Motor neuron (in vitro differentiated cells): ENCODE data around the gene SLC16A2. TPM values are rescaled to one million over a fixed set of nuclear protein-coding genes. Genes with fewer than 3 reads are reported as not detected.
A peak's percentile ranks its signal among the peaks of the same experiment; 100 is the strongest.

ENCODE experiments used
- ATAC-seq, 8 experiments: fragments of 200-7000 bp; cut with Tn5 transposase; replicated peaks in 6 of 8; 2 replicates each; pipeline ENCODE4 v1.8.0; 2021; ENCODE audit warnings: mild to moderate bottlenecking in 8 of 8, moderate library complexity in 8 of 8
- H3K27ac ChIP-seq, 2 donors: fragments of 250-450 bp; sonication (Bioruptor Pico); 2 replicates each; pipeline ENCODE4 v1.9.0; 2021; ENCODE audit warnings: antibody characterized with exemption in 2 of 2, mild to moderate bottlenecking in 2 of 2, moderate library complexity in 1 of 2
- H3K4me1 ChIP-seq, 2 donors: fragments of 250-450 bp; sonication (Bioruptor Pico); replicated peaks in 1 of 2; 2 replicates each; pipeline ENCODE4 v1.6.1; 2021; ENCODE audit warnings: antibody characterized with exemption in 2 of 2, mild to moderate bottlenecking in 2 of 2, moderate library complexity in 1 of 2
- H3K4me3 ChIP-seq, 5 donors: fragments of 250-450 bp; sonication (Bioruptor Pico); 2 replicates each; pipeline ENCODE4 v1.9.0; 2021; ENCODE audit warnings: antibody characterized with exemption in 5 of 5, mild to moderate bottlenecking in 5 of 5, moderate library complexity in 4 of 5
- WGBS, 10 experiments: fragments of 450-650 bp; shearing (Covaris generic); methylation state at CpG; one replicate each; pipeline ENCODE4 v1.0.0; 2022; 5-methylcytosine and 5-hydroxymethylcytosine counted together
- in situ Hi-C, 9 experiments: fragments of 400-800 bp; cut with MboI; loops; one replicate each; pipeline ENCODE4 v1.15.0; 2021; ENCODE audit warnings: low sequenced_read_pairs in 9 of 9, low pct_unique_long_range_greater_than_20kb in 2 of 9; ENCODE audit not compliant: unreplicated experiment in 9 of 9
- total RNA-seq, 8 experiments: library from RNA; unstranded; fragments of 300-600 nt; gene quantifications; 2 replicates each; pipeline versions ENCODE4 v1.2.3 to v1.2.4, GENCODE V29; 2022

The SLC16A2 gene
- total RNA-seq, 8 experiments from 2014 or later, result 1.9 to 22.9 (median 8.4) TPM

- 0% methylated on average over 2 of the region's 3 CpGs; no CpG with 5 or more reads in 9 of the 10 experiments for WGBS, 10 experiments
- ATAC-seq, result peak in 7 of 8 experiments; percentile 37 to 94 (median 90)
- peak overlapping the region in 1 of 2 donors; percentile 62 for H3K27ac ChIP-seq
- H3K4me1 ChIP-seq, result peaks cover 18 to 20% of the 10 kb centered on the region in 2 donors
- in situ Hi-C loops, result no loop called here
- H3K4me3 ChIP-seq, result no peak overlapping the region
Measured at GRCh38 chrX:74492720-74493201, 71.5 kb downstream of the SLC16A2 start.

GRCh38 chrX:74493806-74494205 lies 72.5 kb downstream of the SLC16A2 start:
- peak in 5 of 8 experiments; percentile 41 to 63 (median 55) for ATAC-seq
- in situ Hi-C loops, result no loop called here
- peaks cover 18 to 20% of the 10 kb centered on the region in 2 donors for H3K4me1 ChIP-seq

GRCh38 chrX:74498924-74499323 lies 77.6 kb downstream of the SLC16A2 start:
- ATAC-seq, result no peak
- in situ Hi-C loops, result no loop called here
- Histone ChIP-seq H3K4me3 (no peak overlapping the region), H3K4me1 (peaks cover 1 to 5% of the 10 kb centered on the region in 2 donors), H3K27ac (no peak overlapping the region)

More at GRCh38 chrX:74493806-74494205, 72.5 kb downstream of the SLC16A2 start:
- no peak overlapping the region for H3K4me3 ChIP-seq
- peak overlapping the region in 1 of 2 donors; percentile 62 for H3K27ac ChIP-seq
- 60% methylated on average over 1 of the region's 3 CpGs; no CpG with 5 or more reads in 9 of the 10 experiments for WGBS, 10 experiments

- in situ Hi-C loops, result no loop called here
- no peak for ATAC-seq
- H3K27ac ChIP-seq, result no peak overlapping the region
- H3K4me1 ChIP-seq, result peaks cover under 1 to 1% of the 10 kb centered on the region in 2 donors
- no peak overlapping the region for H3K4me3 ChIP-seq
- WGBS, 10 experiments, result 31 to 54% methylated on average over 2 of the region's 2 CpGs; no CpG with 5 or more reads in 8 of the 10 experiments
Measured at GRCh38 chrX:74500067-74500466, 78.8 kb downstream of the SLC16A2 start.

DNA sequence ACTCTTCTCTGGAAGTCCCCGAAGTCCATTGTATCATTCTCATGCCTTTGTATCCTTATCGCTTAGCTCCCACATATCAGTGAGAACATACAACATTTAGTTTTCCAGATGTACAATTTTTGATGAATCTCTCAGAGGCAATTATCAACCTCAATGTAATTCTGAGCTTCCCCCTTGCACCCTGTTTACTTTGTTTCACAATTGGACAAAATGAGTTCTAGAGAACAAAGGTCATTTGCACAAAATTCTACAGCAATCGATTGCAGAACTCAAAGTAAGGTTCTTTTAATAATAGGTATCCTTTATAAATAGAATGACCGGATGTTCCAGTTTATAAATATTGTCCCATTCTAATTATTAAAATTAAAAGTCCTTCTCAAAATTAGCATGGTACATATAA lies 79.3 kb downstream of the SLC16A2 start:
- in situ Hi-C loops, result no loop called here
- peaks cover 3 to 5% of the 10 kb centered on the region in 2 donors for H3K4me1 ChIP-seq
- H3K4me3 ChIP-seq, result no peak overlapping the region
- no peak for ATAC-seq
- no peak overlapping the region for H3K27ac ChIP-seq
- 76 to 100% (median 90%) methylated on average over 1 to 4 of the region's 4 CpGs; no CpG with 5 or more reads in 5 of the 10 experiments for WGBS, 10 experiments

DNA sequence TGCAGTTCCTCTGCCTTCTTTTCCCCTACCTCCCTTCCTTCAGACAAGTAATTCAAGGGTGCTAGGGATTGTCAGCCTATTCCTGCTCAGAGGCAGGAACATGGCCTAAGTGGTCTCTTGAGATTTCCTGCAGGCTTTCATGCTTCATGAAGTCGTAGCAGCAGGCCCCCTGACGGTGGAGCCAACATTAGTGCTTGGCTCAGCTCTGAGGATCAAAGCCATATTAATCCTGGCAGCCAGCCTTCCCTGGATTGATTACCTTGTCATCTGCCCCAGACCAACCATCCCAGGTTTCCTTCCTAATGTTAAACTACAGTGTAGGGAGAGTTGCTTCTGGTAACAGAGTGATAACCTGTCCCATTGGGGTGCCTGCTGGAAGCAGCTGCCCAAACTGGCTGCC lies 84.1 kb downstream of the SLC16A2 start:
- no peak overlapping the region for H3K4me3 ChIP-seq
- in situ Hi-C loops, result no loop called here
- peaks cover 5% of the 10 kb centered on the region in 2 donors for H3K4me1 ChIP-seq
- WGBS, 10 experiments, result 0 to 50% methylated on average over 1 to 2 of the region's 2 CpGs; no CpG with 5 or more reads in 8 of the 10 experiments
- no peak overlapping the region for H3K27ac ChIP-seq
- peak in 5 of 8 experiments; percentile 24 to 88 (median 79) for ATAC-seq

DNA sequence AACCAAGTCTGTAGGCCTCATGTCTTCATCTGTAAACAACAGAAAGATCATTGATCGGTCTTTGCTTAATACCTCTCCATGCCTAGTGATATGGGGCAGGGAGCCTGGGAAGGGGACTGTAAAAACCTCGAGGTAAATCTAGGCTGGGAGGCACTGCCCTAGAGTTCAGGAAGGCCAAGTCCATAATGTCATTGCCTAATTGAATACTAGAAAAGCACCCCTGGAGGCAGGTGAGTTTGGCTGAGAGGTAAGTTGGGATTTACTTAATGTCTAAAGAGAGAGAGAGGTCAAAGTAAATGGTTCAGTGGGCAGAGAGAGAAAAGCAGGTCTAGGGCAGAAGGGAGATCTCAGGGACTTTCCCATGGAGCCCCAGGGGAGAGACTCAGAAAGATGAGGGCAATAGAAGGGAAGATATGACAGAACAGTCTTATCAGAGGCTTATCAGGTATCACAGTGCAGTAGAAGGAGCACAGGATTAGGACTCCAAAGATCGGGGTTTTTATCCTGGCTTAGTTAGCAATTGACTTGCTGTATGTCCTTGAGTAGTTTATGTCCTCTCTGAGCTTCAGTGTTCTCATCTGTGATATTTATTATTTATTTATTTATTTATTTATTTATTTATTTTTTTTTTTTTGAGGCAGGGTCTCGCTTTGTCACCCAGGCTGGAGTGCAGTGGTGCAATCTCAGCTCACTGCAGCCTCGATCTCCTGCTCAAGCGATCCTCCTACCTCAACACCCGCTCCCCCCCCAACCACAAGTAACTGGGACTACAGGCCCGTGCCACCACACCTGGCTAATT lies 85.2 kb downstream of the SLC16A2 start:
- 47 to 100% (median 83%) methylated on average over 1 to 7 of the region's 8 CpGs; no CpG with 5 or more reads in 4 of the 10 experiments for WGBS, 10 experiments
- H3K4me1 ChIP-seq, result peaks cover 5% of the 10 kb centered on the region in 2 donors

DNA sequence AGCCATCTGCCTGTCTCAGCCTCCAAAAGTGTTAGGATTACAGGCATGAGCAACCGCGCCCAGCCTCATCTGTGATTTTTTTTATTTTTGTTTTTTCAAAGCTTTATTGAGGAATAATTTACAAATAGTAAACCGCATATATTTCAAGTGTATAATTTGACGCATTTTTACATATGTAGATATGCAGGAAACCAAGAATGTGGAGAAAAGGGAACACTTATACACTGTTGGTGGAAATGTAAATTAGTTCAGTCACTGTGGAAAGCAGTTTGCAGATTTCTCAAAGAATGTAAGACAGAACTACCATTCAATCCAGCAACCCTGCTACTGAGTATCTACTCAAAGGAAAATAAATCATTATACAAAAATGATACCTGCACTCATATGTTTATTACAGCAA lies 85.9 kb downstream of the SLC16A2 start:
- in situ Hi-C loops, result no loop called here
- no peak overlapping the region for H3K4me3 ChIP-seq
- H3K27ac ChIP-seq, result no peak overlapping the region
- peak in 3 of 8 experiments; percentile 81 to 96 (median 95) for ATAC-seq
- peaks cover 5% of the 10 kb centered on the region in 2 donors for H3K4me1 ChIP-seq
- WGBS, 10 experiments, result 0 to 78% (median 0%) methylated on average over 1 to 4 of the region's 4 CpGs; no CpG with 5 or more reads in 5 of the 10 experiments

More for the DNA sequence above, 85.2 kb downstream of the SLC16A2 start:
- Histone ChIP-seq H3K27ac (no peak overlapping the region), H3K4me3 (no peak overlapping the region)
- in situ Hi-C loops, result no loop called here
- ATAC-seq, result no peak

DNA sequence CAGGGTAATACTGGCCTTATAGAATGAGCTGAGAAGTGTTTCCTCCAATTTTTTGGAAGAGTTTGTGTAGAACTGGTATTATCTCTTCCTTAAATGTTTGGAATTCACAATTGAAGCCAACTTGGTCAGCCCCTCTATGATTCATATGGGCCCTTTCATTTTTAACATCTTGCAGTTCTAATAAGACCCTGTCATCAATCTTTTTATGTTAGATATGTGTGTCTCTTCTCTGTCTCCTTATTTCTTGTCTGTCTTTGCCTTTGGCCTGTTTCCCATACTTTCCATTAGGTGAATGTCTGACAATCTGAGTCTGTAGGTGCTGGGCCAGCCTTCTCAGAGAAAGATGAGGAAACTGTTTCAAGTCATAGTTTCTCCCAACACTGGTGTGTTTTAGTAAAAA lies 88.7 kb downstream of the SLC16A2 start:
- in situ Hi-C loops, result no loop called here
- peaks cover 4 to 5% of the 10 kb centered on the region in 2 donors for H3K4me1 ChIP-seq
- H3K4me3 ChIP-seq, result no peak overlapping the region
- ATAC-seq, result no peak
- H3K27ac ChIP-seq, result no peak overlapping the region

- no peak for ATAC-seq
- in situ Hi-C loops, result no loop called here
- no peak overlapping the region for H3K27ac ChIP-seq
- no peak overlapping the region for H3K4me3 ChIP-seq
- peaks cover 0 to 2% of the 10 kb centered on the region in 2 donors for H3K4me1 ChIP-seq
Measured at GRCh38 chrX:74510401-74510800, 89.1 kb downstream of the SLC16A2 start.

DNA sequence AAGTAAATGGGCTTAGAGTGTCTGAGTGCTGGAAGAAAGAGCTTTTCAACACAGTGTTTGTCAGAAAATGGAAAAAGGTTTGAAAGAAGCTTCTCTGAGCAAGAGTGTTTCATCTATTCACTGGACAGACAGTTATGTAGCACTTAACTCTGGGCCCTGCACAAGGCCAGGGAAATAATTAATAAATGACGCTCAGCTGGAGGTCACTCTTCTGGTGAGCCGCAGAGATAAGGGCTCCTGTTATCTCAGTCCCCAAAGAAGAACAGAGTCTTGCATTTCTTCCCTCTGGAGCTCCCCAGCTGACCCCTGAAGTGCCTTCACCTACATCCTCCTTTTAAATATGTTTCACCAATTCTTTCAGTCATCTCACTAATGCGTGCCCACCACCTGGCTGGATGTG lies 90.4 kb downstream of the SLC16A2 start:
- no peak overlapping the region for H3K27ac ChIP-seq
- no peak for ATAC-seq
- WGBS, 10 experiments, result 58 to 100% (median 89%) methylated on average over 2 of the region's 3 CpGs; no CpG with 5 or more reads in 6 of the 10 experiments
- H3K4me3 ChIP-seq, result no peak overlapping the region
- in situ Hi-C loops, result no loop called here
- H3K4me1 ChIP-seq, result no peaks in the 10 kb centered on the region

DNA sequence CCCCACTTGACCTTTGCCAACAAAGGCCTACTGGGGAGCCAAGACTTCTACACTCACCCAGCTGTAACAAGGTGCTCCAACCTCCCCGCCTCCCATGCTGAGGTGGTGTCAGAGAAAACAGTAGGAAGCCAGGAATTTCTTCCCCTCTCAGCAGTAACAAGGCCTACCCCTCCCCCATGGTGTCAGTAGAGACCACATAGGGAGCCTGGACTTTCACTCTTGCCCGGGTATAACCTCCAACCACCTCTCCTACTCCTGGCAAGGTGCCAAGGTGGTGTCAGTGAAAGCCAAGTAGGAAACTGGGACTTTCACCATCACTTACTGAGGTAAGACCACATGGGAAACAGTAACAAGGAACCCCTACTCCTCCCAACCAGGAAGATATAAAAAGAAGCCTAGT lies 93.1 kb downstream of the SLC16A2 start:
- H3K27ac ChIP-seq, result no peak overlapping the region
- no peak for ATAC-seq
- WGBS, 10 experiments, result 29% methylated on average over 1 of the region's 2 CpGs; no CpG with 5 or more reads in 9 of the 10 experiments
- no peaks in the 10 kb centered on the region for H3K4me1 ChIP-seq
- in situ Hi-C loops, result no loop called here
- no peak overlapping the region for H3K4me3 ChIP-seq

- in situ Hi-C loops, result no loop called here
- no peak overlapping the region for H3K4me3 ChIP-seq
- H3K27ac ChIP-seq, result no peak overlapping the region
- no peak for ATAC-seq
- H3K4me1 ChIP-seq, result no peaks in the 10 kb centered on the region
- 75 to 83% methylated on average over 1 to 2 of the region's 2 CpGs; no CpG with 5 or more reads in 8 of the 10 experiments for WGBS, 10 experiments
Measured at GRCh38 chrX:74515356-74515755, 94.1 kb downstream of the SLC16A2 start.
